Measurements from ENCODE around the gene ADAMTS2.

ADAMTS2 gene

GRCh38 chr5:179199246-179199645, 146.0 kb downstream of the ADAMTS2 start:
- DNase-seq (ENCODE audit: extremely low read depth, low read depth), result no peak
- TF ChIP-seq, protein P1, sequence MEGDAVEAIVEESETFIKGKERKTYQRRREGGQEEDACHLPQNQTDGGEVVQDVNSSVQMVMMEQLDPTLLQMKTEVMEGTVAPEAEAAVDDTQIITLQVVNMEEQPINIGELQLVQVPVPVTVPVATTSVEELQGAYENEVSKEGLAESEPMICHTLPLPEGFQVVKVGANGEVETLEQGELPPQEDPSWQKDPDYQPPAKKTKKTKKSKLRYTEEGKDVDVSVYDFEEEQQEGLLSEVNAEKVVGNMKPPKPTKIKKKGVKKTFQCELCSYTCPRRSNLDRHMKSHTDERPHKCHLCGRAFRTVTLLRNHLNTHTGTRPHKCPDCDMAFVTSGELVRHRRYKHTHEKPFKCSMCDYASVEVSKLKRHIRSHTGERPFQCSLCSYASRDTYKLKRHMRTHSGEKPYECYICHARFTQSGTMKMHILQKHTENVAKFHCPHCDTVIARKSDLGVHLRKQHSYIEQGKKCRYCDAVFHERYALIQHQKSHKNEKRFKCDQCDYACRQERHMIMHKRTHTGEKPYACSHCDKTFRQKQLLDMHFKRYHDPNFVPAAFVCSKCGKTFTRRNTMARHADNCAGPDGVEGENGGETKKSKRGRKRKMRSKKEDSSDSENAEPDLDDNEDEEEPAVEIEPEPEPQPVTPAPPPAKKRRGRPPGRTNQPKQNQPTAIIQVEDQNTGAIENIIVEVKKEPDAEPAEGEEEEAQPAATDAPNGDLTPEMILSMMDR (IDR thresholded peaks at IDR 0.05; ENCODE audit: low read depth, low read length), result no peak

GRCh38 chr5:179198825-179199224, 146.4 kb downstream of the ADAMTS2 start:
- TF ChIP-seq, protein P1 (IDR thresholded peaks at IDR 0.05; ENCODE audit: low read depth, low read length), result no peak
- DNase-seq (ENCODE audit: extremely low read depth, low read depth), result no peak

- no peak for DNase-seq (ENCODE audit: extremely low read depth, low read depth)
- TF ChIP-seq, protein P1 (IDR thresholded peaks at IDR 0.05; ENCODE audit: low read depth, low read length), result no peak
These were observed 148.7 kb downstream of the ADAMTS2 start for GRCh38 chr5:179196405-179197079.

- DNase-seq (ENCODE audit: extremely low read depth, low read depth), result no peak
- TF ChIP-seq, protein P1 (IDR thresholded peaks at IDR 0.05; ENCODE audit: low read depth, low read length), result no peak
These were observed 149.5 kb downstream of the ADAMTS2 start for GRCh38 chr5:179195561-179196404.

- no peak for DNase-seq (ENCODE audit: extremely low read depth, low read depth)
- TF ChIP-seq, protein P1 (IDR thresholded peaks at IDR 0.05; ENCODE audit: low read depth, low read length), result no peak
These were observed 150.3 kb downstream of the ADAMTS2 start for GRCh38 chr5:179194941-179195381.

DNA sequence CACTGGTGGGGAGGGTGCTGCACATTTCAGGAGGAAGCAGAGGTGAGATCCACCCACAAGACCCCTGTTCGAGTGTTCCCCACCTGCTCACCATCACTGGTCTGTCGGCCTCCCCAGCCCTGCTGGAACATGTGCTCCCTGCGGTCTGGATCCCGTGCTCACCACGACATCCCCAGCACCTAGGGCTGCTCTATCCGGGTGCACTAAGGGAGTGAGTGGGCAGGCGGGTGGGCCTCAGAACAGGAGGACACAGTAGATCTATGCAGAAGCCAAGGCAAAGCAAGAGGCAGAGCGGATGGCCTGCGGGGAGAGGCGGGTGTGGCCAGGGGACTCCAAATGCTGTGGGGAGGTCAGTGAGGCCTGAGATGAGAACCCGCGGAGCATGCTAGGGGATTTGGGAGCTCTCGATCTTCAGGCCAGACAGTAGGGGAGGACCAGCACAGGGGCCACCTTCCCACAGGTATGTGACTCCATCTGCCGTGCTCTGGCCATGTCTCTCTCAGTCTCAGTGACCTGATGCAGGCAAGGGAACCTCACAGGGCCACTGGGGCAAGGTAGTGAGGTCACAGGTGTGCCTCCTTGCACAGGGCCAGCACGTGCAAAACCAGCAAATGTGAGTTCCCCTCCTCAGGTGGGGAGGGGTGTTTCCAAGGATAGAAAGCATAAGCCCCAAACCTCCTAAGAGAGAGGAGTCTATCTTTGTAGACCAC, 150.9 kb downstream of the ADAMTS2 start:
- DNase-seq (ENCODE audit: extremely low read depth, low read depth), result no peak
- TF ChIP-seq, protein P1 (IDR thresholded peaks at IDR 0.05; ENCODE audit: low read depth, low read length), result no peak
